GM18502 (cell line): Measurements from ENCODE around the gene ZNF148.

Experiments used
- ATAC-seq: cut with Tn5 transposase; IDR thresholded peaks from one replicate; pipeline ENCODE4 v1.9.1; 2021; ENCODE audit warnings: mild to moderate bottlenecking; ENCODE audit not compliant: unreplicated experiment, poor library complexity

ZNF148 gene

DNA sequence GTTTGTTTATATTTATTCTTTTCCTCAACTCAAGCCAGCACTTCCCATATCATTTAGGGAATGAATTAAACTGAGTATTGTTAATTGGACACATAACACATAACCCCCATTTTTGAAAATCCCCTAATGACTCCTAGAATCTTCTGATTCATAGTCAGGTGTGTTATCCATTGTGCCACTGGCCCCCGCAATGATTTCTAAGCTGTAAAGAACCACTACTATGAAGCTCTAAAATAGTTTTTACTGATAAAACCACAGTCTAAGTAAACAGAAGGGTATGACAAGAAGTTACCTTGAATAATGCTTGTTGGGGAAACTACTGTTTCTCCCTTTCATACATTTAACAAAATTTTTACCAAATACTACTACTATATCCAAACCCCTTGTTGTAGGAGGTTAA lies 140.3 kb downstream of the ZNF148 start:
- ATAC-seq: no peak

DNA sequence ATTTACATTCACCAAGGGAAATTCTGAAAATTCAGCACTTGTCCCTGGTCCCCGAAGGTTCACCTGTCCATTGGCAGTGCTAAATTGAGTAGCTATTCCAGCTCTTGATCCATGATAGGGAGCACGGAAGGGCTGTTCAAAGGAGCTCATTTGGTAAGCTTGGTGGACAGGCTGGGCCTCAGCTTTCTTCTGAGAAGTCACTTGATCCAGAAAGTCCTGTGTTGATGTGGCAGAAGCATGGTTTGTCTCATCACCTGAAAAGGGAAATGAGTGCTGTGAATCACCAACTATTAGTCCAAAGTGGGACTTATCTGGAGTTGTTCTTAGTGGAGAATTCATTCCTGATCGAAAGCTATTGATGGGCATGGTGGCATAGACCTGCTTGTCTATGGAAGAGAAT lies 142.7 kb downstream of the ZNF148 start:
- no peak for ATAC-seq

DNA sequence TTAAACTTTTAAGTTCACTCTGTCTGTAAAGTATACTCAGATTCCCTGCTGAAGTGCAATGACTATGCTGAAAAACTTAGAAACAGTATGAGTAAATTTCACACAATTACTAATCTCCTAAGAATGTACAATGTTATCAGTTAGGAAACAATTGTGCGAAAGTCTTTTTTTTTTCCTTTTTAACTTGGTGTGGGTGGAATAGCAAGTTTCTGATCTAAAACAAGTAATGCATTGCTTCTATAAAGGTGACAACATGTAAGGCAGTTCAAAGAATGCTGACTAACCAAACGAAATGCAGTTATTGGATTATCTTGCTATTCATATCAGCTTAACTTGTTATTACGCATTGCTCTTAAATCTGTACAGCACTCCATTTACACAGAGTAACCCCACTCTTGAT lies 143.2 kb downstream of the ZNF148 start:
- no peak for ATAC-seq

DNA sequence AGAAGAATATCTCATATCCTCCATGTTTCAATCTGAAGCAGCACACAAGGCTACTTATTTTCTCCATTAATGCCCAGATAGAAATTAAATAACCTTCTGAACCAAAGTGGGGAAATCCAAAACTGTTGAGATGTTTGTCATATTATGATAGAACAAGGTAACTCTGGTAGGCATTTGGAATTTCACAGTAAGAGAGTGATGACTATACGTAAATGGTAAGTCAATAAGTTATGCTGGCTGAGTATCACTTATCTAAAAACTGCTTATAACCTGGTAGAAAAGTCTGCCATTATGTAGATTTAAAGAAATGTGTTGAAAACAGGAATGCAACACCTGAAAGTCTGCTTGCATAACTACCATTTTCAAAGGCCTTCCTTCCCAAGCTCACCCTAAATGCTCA lies 145.4 kb downstream of the ZNF148 start:
- no peak for ATAC-seq

GRCh38 chr3:125229168-125229567 lies 146.0 kb downstream of the ZNF148 start:
- ATAC-seq: no peak

DNA sequence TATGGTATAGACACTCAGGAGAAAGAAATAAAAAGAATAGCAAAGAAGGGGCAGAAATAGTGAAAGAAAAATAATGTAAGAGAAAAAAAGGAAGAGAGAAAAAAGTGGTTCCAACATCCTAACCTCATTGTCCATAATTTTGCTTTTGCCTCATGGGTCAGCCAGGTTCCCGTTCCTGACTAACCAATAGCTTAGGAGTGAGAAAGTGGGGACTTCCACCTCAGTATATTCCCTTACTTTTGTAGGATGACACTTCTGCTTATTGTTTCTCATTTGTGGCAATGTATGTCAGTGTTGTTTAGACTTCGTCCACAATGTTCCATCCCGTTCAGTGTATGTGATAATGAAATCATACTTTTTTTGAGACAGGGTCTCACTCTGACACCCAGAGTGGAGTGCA lies 153.3 kb downstream of the ZNF148 start:
- ATAC-seq: no peak

GRCh38 chr3:125220727-125221429 lies 154.2 kb downstream of the ZNF148 start:
- ATAC-seq: no peak

DNA sequence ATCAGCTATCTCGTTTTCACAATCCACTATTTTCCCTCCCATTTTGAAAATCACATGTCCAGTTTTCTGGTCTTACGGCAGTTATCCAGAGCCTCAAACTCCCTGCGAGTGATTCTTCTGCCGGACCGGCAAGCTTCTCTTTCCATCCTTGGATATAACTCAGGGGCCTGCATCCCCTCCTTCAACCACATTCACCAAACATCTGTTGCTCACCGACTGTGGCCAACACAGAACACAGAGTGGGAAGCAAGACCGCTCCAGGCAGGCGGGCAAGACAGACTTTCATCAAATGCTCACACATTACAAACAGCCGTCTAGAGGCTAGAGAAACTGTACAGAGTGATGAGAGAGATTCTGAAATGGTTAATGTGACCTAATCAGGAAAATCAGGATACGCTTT lies 154.9 kb downstream of the ZNF148 start:
- no peak for ATAC-seq

- ATAC-seq: no peak
Measured at GRCh38 chr3:125219261-125219701, 155.8 kb downstream of the ZNF148 start.

DNA sequence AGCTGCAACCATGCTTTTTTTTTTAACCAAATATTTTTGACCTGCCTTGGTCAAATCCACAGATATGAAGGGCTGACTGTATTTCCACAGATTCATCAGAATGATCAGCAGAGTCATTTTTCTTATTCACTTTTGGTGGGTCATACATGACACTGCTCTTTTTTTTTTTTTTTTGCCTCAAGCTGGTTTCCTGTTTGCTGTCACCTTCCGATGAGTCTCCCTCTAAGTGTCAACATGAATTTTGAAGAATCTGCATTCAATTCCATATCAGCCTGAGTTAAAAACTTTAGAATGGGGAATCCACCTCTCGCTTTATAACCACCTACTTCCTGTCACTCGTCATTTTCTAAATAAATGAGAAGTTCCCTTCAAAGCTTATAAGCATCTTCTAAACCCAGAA lies 160.4 kb downstream of the ZNF148 start:
- no peak for ATAC-seq

- ATAC-seq: no peak
Measured at GRCh38 chr3:125213946-125214542, 161.1 kb downstream of the ZNF148 start.

DNA sequence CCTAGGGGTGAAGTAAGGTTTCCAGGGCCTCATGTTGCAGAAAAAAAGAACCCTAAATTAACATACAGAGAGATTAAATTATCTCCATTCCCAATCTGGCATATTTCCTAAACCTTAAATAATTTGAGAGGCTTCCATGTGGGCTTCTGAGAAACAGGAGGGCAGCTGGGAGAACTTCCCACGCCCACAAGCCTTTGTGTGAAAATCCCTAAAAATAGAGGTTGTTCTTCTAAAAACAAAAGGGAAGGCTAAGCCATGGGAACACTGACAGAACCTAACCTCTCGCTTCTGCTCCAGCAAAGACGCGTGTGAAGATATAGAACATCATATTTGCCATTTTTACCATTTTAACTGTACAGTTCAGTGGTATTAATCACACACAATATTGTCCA lies 161.8 kb downstream of the ZNF148 start:
- ATAC-seq: no peak

DNA sequence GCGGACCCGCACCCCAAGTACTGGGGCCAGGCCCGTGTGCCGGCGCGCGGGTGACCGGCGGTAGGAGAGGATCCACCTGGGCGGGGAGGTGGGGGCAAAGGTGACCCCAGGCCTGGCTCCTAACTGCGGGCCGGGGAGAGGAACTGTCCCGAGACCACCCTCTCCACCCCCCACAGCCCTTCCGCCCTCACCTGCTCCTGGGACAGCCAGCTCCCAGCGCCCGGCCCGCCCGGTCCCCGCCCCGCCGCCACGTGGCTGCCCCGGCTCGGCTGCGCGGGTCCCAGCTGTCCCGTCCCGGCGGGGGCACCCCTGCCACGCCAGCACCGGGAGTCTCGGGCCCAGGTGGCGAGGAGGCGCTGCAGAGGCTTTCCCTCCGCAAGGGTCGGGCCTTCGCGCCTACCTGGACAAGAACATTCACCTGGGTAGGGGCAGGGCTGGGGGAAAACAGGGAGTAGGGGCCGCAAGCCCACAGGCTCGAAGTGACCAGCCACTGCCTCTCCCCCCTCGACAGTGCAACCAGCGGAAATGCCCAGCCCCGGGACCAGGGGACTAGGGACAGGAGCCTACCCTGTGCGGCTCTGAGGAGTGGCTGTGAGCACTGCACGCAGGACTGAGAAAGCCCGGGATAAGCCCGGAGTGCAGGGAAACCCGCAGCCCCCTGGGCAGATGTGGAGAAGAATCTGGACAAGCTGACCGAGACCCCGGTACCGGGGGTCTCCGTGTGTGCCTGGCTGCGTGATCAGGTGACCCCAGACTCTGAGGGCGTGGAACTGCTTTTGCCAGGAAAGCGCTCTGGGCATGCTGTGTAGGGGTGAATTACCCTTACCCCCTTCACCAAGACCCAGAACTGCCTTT lies 162.4 kb downstream of the ZNF148 start, which contains the start of gene SLC12A8:
Gene SLC12A8 (minus strand): TSS at position 240 of the 855 bp plus-strand sequence. CDS start 1,399 bp downstream, outside the sequence.
- ATAC-seq: no peak

- ATAC-seq: no peak
Measured at GRCh38 chr3:125212091-125212508, 163.0 kb downstream of the ZNF148 start.

DNA sequence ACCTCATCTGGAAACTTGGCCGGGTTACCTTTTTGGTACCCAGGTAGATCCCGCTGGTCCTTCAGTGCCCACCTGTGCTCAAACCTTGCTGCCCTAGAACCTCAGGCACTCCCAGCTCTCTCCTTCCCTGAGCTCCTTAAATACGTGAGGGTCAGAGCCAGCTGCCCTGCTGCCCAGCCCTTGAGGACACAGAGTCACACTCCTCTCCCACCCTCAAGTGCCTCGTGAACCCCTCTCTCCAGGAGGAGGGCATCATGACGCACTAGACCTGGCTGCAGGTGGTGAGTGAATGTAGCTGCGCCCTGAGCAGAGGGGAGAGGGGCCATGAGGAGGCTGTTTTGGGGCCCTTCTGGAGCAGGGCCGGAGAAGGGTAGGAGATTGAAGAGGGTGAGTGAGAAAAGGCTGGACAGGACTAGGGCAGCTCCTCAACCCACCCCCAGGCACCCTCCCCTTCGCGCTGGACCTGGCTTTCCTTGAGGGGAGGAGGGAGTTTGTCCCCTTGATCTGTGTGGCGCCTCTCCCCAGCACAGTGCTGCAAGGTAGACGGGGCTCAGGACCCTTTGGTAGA lies 163.5 kb downstream of the ZNF148 start:
- no peak for ATAC-seq

GRCh38 chr3:125207949-125208568 lies 167.1 kb downstream of the ZNF148 start:
- no peak for ATAC-seq

GRCh38 chr3:125207507-125207906 lies 167.6 kb downstream of the ZNF148 start:
- no peak for ATAC-seq

DNA sequence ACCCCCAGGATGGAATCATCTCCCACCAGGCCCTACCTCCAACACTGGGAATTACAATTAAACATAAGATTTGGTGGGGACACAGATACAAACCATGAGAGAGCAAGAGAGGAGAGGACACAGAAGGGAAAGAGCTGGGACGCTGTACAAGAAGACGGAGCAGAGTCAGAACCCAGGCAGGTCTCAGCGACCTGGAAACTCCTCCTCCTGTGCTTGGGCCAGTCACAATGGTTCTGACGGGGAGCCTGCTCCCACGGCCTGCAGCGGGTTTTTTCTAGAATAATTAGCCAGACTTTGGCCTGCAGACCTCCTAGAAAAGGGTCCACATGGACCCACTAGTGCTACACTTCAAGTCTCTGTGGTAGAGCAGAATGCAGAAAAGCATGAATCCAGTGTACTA lies 168.2 kb downstream of the ZNF148 start:
- ATAC-seq: no peak

DNA sequence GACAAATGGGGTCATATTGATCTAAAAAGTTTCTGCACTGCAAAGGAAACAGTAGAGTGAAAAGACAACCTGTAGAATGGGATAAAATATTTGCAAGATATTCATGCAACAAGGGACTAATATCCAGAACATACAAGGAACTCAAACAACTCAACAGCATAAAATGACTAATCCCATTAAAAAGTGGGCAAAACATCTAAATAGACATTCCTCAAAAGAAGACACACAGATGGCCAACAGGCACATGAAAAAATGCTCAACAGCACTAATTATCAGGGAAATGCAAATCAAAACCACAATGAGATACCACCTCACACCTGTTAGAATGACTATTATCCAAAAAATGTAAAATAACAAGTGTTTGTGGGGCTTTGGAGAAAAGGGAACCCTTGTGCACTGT lies 171.4 kb downstream of the ZNF148 start:
- ATAC-seq: no peak

DNA sequence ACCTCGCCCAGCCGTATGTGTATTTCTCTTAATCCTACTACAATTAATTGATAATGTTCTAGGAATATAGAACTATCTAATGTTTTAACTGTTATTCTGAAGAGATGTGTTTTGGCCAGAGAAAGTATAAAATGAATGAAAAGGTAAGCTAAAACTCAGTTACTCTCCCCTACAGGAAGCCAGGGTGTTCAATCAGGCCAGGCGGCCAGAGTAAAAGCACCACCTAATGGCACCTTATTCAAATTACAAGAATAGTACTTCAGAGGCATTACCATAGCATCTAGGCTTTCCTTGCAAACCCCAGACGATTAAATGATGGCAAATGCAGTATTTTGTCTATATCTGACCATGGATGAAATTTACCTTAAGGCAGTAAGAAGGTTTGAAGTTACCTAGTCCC lies 172.9 kb downstream of the ZNF148 start:
- ATAC-seq: no peak
